ENCODE measurements around the gene ADCK2. TPM values are rescaled to one million over a fixed set of nuclear protein-coding genes. Genes with fewer than 3 reads are reported as not detected.
A peak's percentile ranks its signal among the peaks of the same experiment; 100 is the strongest.

Gene ADCK2
- total RNA-seq, 1 experiment from 2014 or later, result 7.5 TPM

GRCh38 chr7:140696680-140697446 lies 24.1 kb downstream of the ADCK2 start, which contains the start of gene NDUFB2:
TSS of gene NDUFB2 (plus strand) at chr7:140696708. CDS start at chr7:140696745, 37 bp downstream.
- no peaks in the 10 kb centered on the region for H3K36me3 ChIP-seq (ENCODE audit: insufficient read depth, low read length, poor library complexity, severe bottlenecking)
- intact Hi-C loops (cut with micrococcal nuclease; ENCODE audit: unreplicated experiment), result loop anchor here (10.0 kb wide), 1 partner anchor 838 kb away; no protein-coding TSS in a partner anchor

DNA sequence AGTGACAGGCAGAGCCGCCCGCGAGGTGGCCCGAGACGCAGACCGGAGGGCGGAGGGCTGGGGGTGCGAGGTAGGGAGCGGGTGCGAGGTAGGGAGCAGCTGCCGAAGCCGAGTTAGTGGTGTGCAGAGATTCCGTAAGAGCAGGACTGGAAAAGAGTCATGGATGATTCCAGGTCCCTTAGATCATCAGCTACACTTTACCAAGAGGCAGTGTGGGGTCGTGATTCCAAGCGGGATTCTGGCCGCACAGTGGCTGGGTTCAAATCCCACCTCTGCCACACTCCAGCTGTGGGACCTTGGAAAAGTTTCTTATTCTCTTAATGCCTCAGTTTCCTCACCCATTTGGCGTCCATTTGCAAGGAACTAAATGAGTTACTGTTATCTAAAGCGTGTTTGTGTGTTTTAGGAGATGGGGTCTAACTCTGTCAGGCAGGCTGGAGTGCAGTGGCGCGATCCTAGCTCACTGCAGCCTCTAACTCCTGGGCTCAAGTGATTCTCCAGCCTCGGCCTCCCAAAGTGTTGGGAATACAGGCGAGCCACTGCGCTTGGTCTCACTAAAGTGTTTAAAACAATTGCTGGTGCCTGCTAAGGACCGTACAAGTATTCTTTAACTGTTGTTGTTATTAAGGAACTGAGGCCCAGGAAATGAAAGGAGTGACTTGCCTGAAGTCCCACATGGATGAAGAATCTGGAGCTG lies 24.9 kb downstream of the ADCK2 start:
- peaks cover 22% of the 10 kb centered on the region for H3K4me1 ChIP-seq (ENCODE audit: insufficient read depth, low read length, poor library complexity, severe bottlenecking)
- H3K9me3 ChIP-seq (ENCODE audit: low read depth, low read length, poor library complexity, severe bottlenecking), result no peaks in the 10 kb centered on the region
- POLR2A ChIA-PET (ENCODE audit: low non-redundant PET), result no interaction called here
- CTCF ChIA-PET, result no interaction called here
- BruUV-seq (replicated peaks), result TSS peak; percentile 23
- TF ChIP-seq, protein P1, sequence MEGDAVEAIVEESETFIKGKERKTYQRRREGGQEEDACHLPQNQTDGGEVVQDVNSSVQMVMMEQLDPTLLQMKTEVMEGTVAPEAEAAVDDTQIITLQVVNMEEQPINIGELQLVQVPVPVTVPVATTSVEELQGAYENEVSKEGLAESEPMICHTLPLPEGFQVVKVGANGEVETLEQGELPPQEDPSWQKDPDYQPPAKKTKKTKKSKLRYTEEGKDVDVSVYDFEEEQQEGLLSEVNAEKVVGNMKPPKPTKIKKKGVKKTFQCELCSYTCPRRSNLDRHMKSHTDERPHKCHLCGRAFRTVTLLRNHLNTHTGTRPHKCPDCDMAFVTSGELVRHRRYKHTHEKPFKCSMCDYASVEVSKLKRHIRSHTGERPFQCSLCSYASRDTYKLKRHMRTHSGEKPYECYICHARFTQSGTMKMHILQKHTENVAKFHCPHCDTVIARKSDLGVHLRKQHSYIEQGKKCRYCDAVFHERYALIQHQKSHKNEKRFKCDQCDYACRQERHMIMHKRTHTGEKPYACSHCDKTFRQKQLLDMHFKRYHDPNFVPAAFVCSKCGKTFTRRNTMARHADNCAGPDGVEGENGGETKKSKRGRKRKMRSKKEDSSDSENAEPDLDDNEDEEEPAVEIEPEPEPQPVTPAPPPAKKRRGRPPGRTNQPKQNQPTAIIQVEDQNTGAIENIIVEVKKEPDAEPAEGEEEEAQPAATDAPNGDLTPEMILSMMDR (conservative IDR thresholded peaks at IDR 0.05; ENCODE audit: low read depth, low read length), result no peak
- no peak for TF ChIP-seq EZH2 (IDR thresholded peaks at IDR 0.05; ENCODE audit: borderline replicate concordance, low read depth, low read length, poor library complexity, severe bottlenecking)
- DNase-seq (ENCODE audit: low spot score), result no peak
- H3K4me3 ChIP-seq (ENCODE audit: low read depth, low read length, poor library complexity, severe bottlenecking), result peak overlapping the region; percentile 81
- peak overlapping the region; percentile 89 for H3K27ac ChIP-seq (ENCODE audit: low read depth, low read length, poor library complexity, severe bottlenecking)
- intact Hi-C loops (cut with micrococcal nuclease; ENCODE audit: unreplicated experiment), result loop anchor here (10.0 kb wide), 1 partner anchor 837 kb away; no protein-coding TSS in a partner anchor
- no peaks in the 10 kb centered on the region for H3K27me3 ChIP-seq (replicated peaks; ENCODE audit: insufficient read depth, low read depth, low read length, poor library complexity)
- no peaks in the 10 kb centered on the region for H3K36me3 ChIP-seq (ENCODE audit: insufficient read depth, low read length, poor library complexity, severe bottlenecking)

More at GRCh38 chr7:140696680-140697446, 24.1 kb downstream of the ADCK2 start, which contains the start of gene NDUFB2:
- H3K27ac ChIP-seq (ENCODE audit: low read depth, low read length, poor library complexity, severe bottlenecking), result peak within 1 kb of the TSS; percentile 89
- H3K27me3 ChIP-seq (replicated peaks; ENCODE audit: insufficient read depth, low read depth, low read length, poor library complexity), result no peaks in the 10 kb centered on the region
- H3K9me3 ChIP-seq (ENCODE audit: low read depth, low read length, poor library complexity, severe bottlenecking), result no peaks in the 10 kb centered on the region
- TF ChIP-seq, protein P1 (conservative IDR thresholded peaks at IDR 0.05; ENCODE audit: low read depth, low read length), result no peak
- no peak for TF ChIP-seq EZH2 (IDR thresholded peaks at IDR 0.05; ENCODE audit: borderline replicate concordance, low read depth, low read length, poor library complexity, severe bottlenecking)
- ChIA-PET CTCF (interaction anchor here (0.7 kb wide), 1 partner anchor 444 kb away, joined by 6 read pairs; no protein-coding TSS in a partner anchor), POLR2A (ENCODE audit: low non-redundant PET) (interaction anchor here (0.6 kb wide), 1 partner anchor 133 kb away, joined by 13 read pairs; no protein-coding TSS in a partner anchor)
- peak; percentile 89 for DNase-seq (ENCODE audit: low spot score)
- BruUV-seq (replicated peaks), result no TSS peak
- peak within 1 kb of the TSS; percentile 81 for H3K4me3 ChIP-seq (ENCODE audit: low read depth, low read length, poor library complexity, severe bottlenecking)
- H3K4me1 ChIP-seq (ENCODE audit: insufficient read depth, low read length, poor library complexity, severe bottlenecking), result peaks cover 15% of the 10 kb centered on the region

DNA sequence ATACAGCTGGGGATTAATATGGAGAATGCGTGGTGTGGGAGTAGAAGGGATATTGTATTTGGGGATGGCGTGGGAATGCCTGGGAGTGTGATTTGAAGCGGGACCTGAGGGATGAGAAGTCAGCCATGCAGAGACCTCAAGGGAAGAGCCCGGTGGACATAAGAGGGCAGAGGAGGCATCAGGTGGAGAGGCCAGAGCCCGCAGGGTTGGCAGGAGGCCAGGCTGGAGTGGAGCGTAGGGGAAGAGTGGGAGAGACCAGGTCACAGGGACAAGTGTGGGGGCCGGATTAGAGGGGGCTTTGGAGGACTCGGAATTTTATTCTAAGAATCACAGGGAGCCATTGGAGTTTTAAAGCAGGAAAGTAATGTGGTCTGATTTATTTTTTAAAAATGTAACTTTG lies 25.7 kb downstream of the ADCK2 start:
- intact Hi-C loops (cut with micrococcal nuclease; ENCODE audit: unreplicated experiment), result loop anchor here (10.0 kb wide), 1 partner anchor 836 kb away; no protein-coding TSS in a partner anchor
- Histone ChIP-seq H3K27me3 (replicated peaks; ENCODE audit: insufficient read depth, low read depth, low read length, poor library complexity) (no peaks in the 10 kb centered on the region), H3K27ac (ENCODE audit: low read depth, low read length, poor library complexity, severe bottlenecking) (no peak overlapping the region), H3K36me3 (ENCODE audit: insufficient read depth, low read length, poor library complexity, severe bottlenecking) (peaks cover 6% of the 10 kb centered on the region), H3K4me1 (ENCODE audit: insufficient read depth, low read length, poor library complexity, severe bottlenecking) (peaks cover 22% of the 10 kb centered on the region), H3K4me3 (ENCODE audit: low read depth, low read length, poor library complexity, severe bottlenecking) (no peak overlapping the region), H3K9me3 (ENCODE audit: low read depth, low read length, poor library complexity, severe bottlenecking) (no peaks in the 10 kb centered on the region)
- TF ChIP-seq, protein P1 (conservative IDR thresholded peaks at IDR 0.05; ENCODE audit: low read depth, low read length), result no peak
- no peak for TF ChIP-seq EZH2 (IDR thresholded peaks at IDR 0.05; ENCODE audit: borderline replicate concordance, low read depth, low read length, poor library complexity, severe bottlenecking)
- ChIA-PET POLR2A (ENCODE audit: low non-redundant PET) (no interaction called here), CTCF (interaction anchor here (0.5 kb wide), 1 partner anchor 25 kb away, joined by 3 read pairs; no protein-coding TSS in a partner anchor)
- no peak for DNase-seq (ENCODE audit: low spot score)
- no TSS peak for BruUV-seq (replicated peaks)

Measured in A673 (cell line).